HepG2 (cell line): ENCODE measurements around the gene SLC29A3. TPM values are rescaled to one million over a fixed set of nuclear protein-coding genes. Genes with fewer than 3 reads are reported as not detected.

Experiments used
- ATAC-seq: fragments of 200-7000 bp; cut with Tn5 transposase; 3 replicates; pipeline ENCODE4 v1.9.1; 2020; ENCODE audit warnings: mild to moderate bottlenecking, moderate library complexity
- BruUV-seq: library from RNA; stranded (reverse); fragments of 400-500 nt; replicated peaks from 2 replicates; lab custom pipeline; 2021; lab: Mats Ljungman, UMichigan
- CTCF ChIA-PET: fragments of 300-600 bp; formaldehyde crosslinking; extraction: SDS; loops from one replicate; lab custom pipeline; 2021; ENCODE audit warnings: low total read pairs, inconsistent platforms, low intra/inter-chr PET ratio; lab: Yijun Ruan, JAX
- POLR2A ChIA-PET: fragments of 350-600 bp; sonication (Branson Sonifier 250); formaldehyde crosslinking; loops from one replicate; lab custom pipeline; 2020; ENCODE audit warnings: antibody characterized with exemption, inconsistent platforms; lab: Yijun Ruan, JAX
- DNase-seq: peaks from one replicate; pipeline ENCODE4 v3.0.0-alpha.2; 2015; ENCODE audit warnings: low spot score
- FAIRE-seq: peaks from 3 replicates; lab custom pipeline; 2011; peaks lifted over from hg19 to GRCh38; lab: Jason Lieb, UNC
- H2AFZ ChIP-seq: one replicate; pipeline ENCODE4 v1.6.1; 2011; ENCODE audit warnings: low read length, inconsistent platforms
- H3K27ac ChIP-seq: fragments of 300-600 bp; 3 replicates; pipeline ENCODE4 v1.8.0; 2011; ENCODE audit warnings: mixed run types, mild to moderate bottlenecking, mixed read lengths, low read length, inconsistent platforms; ENCODE audit not compliant: insufficient read depth; ENCODE audit errors: extremely low read length
- H3K27me3 ChIP-seq, 2 experiments: fragments of 200-600 bp in 1 of 2; 2 replicates in 1 of 2; 3 replicates in 1 of 2; pipeline versions ENCODE4 v1.6.0 to v1.8.0; 2011; ENCODE audit warnings: low read length in 2 of 2, mild to moderate bottlenecking in 2 of 2, moderate library complexity in 2 of 2, inconsistent platforms in 1 of 2; ENCODE audit not compliant: insufficient read depth in 2 of 2, control insufficient read depth in 1 of 2
- H3K36me3 ChIP-seq, 2 experiments: fragments of 200-600 bp in 1 of 2; replicated peaks in 1 of 2; 2 replicates in 1 of 2; 3 replicates in 1 of 2; pipeline versions ENCODE4 v1.5.1 to v1.8.0; 2011; ENCODE audit warnings: low read length in 2 of 2, inconsistent platforms in 1 of 2; ENCODE audit not compliant: insufficient read depth in 2 of 2, control insufficient read depth in 1 of 2
- H3K4me1 ChIP-seq: 2 replicates; pipeline ENCODE4 v1.5.1; 2012; ENCODE audit warnings: low read length, inconsistent platforms; ENCODE audit not compliant: insufficient read depth
- H3K4me2 ChIP-seq: 2 replicates; pipeline ENCODE4 v1.6.0; 2011; ENCODE audit warnings: low read depth, low read length, inconsistent platforms
- H3K4me3 ChIP-seq, 3 experiments: fragments of 200-600 bp in 1 of 3; sonication (generic), shearing (Covaris generic) in 1 of 3; replicated peaks in 1 of 3; 2 replicates each; pipeline ENCODE4 v1.5.1; 2011 to 2016; ENCODE audit warnings: low read length in 3 of 3, inconsistent platforms in 2 of 3, low read depth in 2 of 3, mild to moderate bottlenecking in 2 of 3, control low read depth in 1 of 3, mixed read lengths in 1 of 3; ENCODE audit not compliant: insufficient read depth in 1 of 3
- H3K79me2 ChIP-seq: one replicate; pipeline ENCODE4 v1.6.1; 2011; ENCODE audit warnings: low read length, inconsistent platforms; ENCODE audit not compliant: insufficient read depth
- H3K9ac ChIP-seq: 2 replicates; pipeline ENCODE4 v1.6.0; 2011; ENCODE audit warnings: mild to moderate bottlenecking, low read depth, low read length, inconsistent platforms; ENCODE audit not compliant: insufficient read depth
- H3K9me3 ChIP-seq: 2 replicates; pipeline ENCODE4 v1.5.1; 2012; ENCODE audit warnings: mild to moderate bottlenecking, low read length
- H4K20me1 ChIP-seq: 2 replicates; pipeline ENCODE4 v1.6.0; 2011; ENCODE audit warnings: inconsistent platforms, mild to moderate bottlenecking, low read length, moderate library complexity; ENCODE audit not compliant: insufficient read depth
- ARNTL ChIP-seq: sonication (generic); formaldehyde crosslinking; IDR thresholded peaks from 2 replicates; pipeline ENCODE4 v1.4.0; 2020; ENCODE audit warnings: mild to moderate bottlenecking, missing genetic modification reagents
- ATRX ChIP-seq: sonication (generic); formaldehyde crosslinking; IDR thresholded peaks from 2 replicates; pipeline ENCODE4 v1.4.0; 2020; ENCODE audit warnings: missing genetic modification reagents, borderline replicate concordance
- BRCA1 ChIP-seq: sonication (generic); formaldehyde crosslinking; IDR thresholded peaks from 2 replicates; pipeline ENCODE4 v1.4.0; 2020; ENCODE audit warnings: missing genetic modification reagents
- MATR3 ChIP-seq: sonication (generic); formaldehyde crosslinking; IDR thresholded peaks from 2 replicates; pipeline ENCODE4 v1.4.0; 2020; ENCODE audit warnings: missing genetic modification reagents
- NFRKB ChIP-seq: fragments of 450-650 bp; IDR thresholded peaks from 2 replicates; pipeline ENCODE4 v1.6.1; 2017
- PITX1 ChIP-seq: sonication (generic); formaldehyde crosslinking; IDR thresholded peaks from 2 replicates; pipeline ENCODE4 v1.5.1; 2020; ENCODE audit warnings: mild to moderate bottlenecking, missing genetic modification reagents
- STAG1 ChIP-seq: sonication (generic); formaldehyde crosslinking; IDR thresholded peaks from 2 replicates; pipeline ENCODE4 v1.4.0; 2020; ENCODE audit warnings: missing genetic modification reagents
- TCF7 ChIP-seq: sonication (generic); IDR thresholded peaks from 2 replicates; pipeline ENCODE4 v1.6.1; 2016; ENCODE audit warnings: antibody characterized with exemption, low read depth
- YEATS2 ChIP-seq: sonication (generic); formaldehyde crosslinking; IDR thresholded peaks from 2 replicates; pipeline ENCODE4 v1.4.0; 2020; ENCODE audit warnings: missing genetic modification reagents, borderline replicate concordance
- ZFP37 ChIP-seq: sonication (generic); formaldehyde crosslinking; IDR thresholded peaks from 2 replicates; pipeline ENCODE4 v1.4.0; 2020; ENCODE audit warnings: missing genetic modification reagents, borderline replicate concordance
- ZNF121 ChIP-seq: sonication (generic); formaldehyde crosslinking; IDR thresholded peaks from 2 replicates; pipeline ENCODE4 v1.5.0; 2020; ENCODE audit warnings: mild to moderate bottlenecking, missing genetic modification reagents
- ZNF747 ChIP-seq: sonication (generic); formaldehyde crosslinking; IDR thresholded peaks from 2 replicates; pipeline ENCODE4 v1.8.1; 2023; ENCODE audit warnings: missing genetic modification reagents, mild to moderate bottlenecking, borderline replicate concordance
- ZSCAN20 ChIP-seq: sonication (generic); formaldehyde crosslinking; IDR thresholded peaks from 2 replicates; pipeline ENCODE4 v1.4.0; 2020; ENCODE audit warnings: missing genetic modification reagents, mild to moderate bottlenecking, borderline replicate concordance
- WGBS: methylation state at CpG from one replicate; pipeline ENCODE4 v1.1.6; 2017; ENCODE audit warnings: low lambda C conversion rate; 5-methylcytosine and 5-hydroxymethylcytosine counted together
- in situ Hi-C: cut with HindIII; loops from 2 replicates; pipeline ENCODE4 v1.10.0; 2017; ENCODE audit warnings: low pct_unique_long_range_greater_than_20kb; ENCODE audit not compliant: extremely low pct_ligation_motif_present
- intact Hi-C: fragments of 100-400 bp; cut with micrococcal nuclease; formaldehyde crosslinking; loops from one replicate; pipeline ENCODE4 v1.10.0; 2022; ENCODE audit not compliant: unreplicated experiment
- polyA plus RNA-seq, 8 experiments: library from polyadenylated mRNA; depleted of rRNA in 3 of 8; stranded (reverse) in 7 of 8; unstranded in 1 of 8; fragments of >200 nt; fragmentation: Illumina TruSeq in 4 of 8; extraction: Trizol in 4 of 8; gene quantifications; 2 replicates each; pipeline versions ENCODE4 v1.2.1 to v1.2.3, GENCODE V29; 2011 to 2016; ENCODE audit warnings: low read depth in 4 of 8, missing spikeins in 1 of 8, mixed read lengths in 1 of 8; ENCODE audit not compliant: insufficient read depth in 1 of 8
- total RNA-seq, 5 experiments: library from RNA; depleted of rRNA; stranded (reverse); fragments of >200 nt; fragmentation: Illumina TruSeq; extraction: Trizol; gene quantifications; 2 replicates each; pipeline ENCODE4 v1.2.3, GENCODE V29; 2016; ENCODE audit warnings: low read depth in 1 of 5
- TF ChIP-seq, protein P1 (sequence below): sonication (generic); formaldehyde crosslinking; IDR thresholded peaks from 2 replicates; pipeline ENCODE4 v1.4.0; 2020; ENCODE audit warnings: missing genetic modification reagents, borderline replicate concordance
- TF ChIP-seq, protein P2 (sequence below): sonication (generic); formaldehyde crosslinking; IDR thresholded peaks from 2 replicates; pipeline ENCODE4 v1.4.0; 2020; ENCODE audit warnings: missing genetic modification reagents

SLC29A3 gene
- total and polyA plus RNA-seq, 2 of the 13 experiments (the other 11 are each of a cell fraction or from before 2014, with no cell fraction given), result 8.6 to 11.8 TPM

DNA sequence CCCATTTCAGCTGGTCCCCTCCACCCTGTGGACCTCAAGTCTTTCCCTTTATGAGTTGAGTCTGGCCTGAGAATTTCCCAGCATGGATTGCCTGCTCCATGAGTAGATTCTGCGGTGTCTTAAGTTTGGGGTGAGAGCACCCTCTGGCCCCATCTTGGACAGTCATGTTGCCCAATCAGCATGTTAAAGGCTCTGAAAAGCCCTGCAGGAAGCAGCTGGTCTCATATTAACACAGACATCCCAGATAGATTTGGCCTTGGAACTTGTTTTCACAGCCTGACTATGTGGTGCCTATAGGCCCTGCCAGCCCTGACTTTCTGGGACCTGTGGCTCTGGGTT, 15.5 kb upstream of the SLC29A3 start:
- intact Hi-C loops, result no loop called here

DNA sequence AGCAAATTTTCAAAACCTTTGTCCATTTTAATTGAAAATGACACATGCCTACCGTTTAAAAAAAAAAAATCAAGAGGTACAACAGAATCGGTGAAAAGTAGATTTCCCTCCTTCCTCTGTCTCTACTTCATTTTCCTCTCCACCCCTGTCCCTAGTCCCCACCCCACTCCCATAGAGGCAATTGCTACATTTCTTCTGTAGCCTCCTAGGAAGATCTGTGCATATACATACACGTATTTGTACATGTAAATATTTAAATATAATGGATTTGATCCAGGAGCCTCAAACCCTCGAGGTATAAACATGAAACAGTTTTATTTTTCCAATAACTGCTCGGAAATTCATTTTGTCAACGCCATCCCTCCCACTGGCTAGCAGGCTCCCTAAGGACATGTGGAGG, 14.1 kb upstream of the SLC29A3 start:
- peaks cover 3 to 12% of the 10 kb centered on the region in 2 experiments; a peak in 3 of 5 replicates for H3K27me3 ChIP-seq
- TF ChIP-seq YEATS2 (CRISPR knock-in tag) (no peak), BRCA1 (no peak), ZNF121 (CRISPR knock-in tag) (no peak), TCF7 (no peak), NFRKB (no peak), ZNF747 (no peak), MATR3 (no peak), ZSCAN20 (CRISPR knock-in tag) (no peak), STAG1 (CRISPR knock-in tag) (no peak), PITX1 (no peak), ARNTL (CRISPR knock-in tag) (no peak)
- TF ChIP-seq, protein P1, sequence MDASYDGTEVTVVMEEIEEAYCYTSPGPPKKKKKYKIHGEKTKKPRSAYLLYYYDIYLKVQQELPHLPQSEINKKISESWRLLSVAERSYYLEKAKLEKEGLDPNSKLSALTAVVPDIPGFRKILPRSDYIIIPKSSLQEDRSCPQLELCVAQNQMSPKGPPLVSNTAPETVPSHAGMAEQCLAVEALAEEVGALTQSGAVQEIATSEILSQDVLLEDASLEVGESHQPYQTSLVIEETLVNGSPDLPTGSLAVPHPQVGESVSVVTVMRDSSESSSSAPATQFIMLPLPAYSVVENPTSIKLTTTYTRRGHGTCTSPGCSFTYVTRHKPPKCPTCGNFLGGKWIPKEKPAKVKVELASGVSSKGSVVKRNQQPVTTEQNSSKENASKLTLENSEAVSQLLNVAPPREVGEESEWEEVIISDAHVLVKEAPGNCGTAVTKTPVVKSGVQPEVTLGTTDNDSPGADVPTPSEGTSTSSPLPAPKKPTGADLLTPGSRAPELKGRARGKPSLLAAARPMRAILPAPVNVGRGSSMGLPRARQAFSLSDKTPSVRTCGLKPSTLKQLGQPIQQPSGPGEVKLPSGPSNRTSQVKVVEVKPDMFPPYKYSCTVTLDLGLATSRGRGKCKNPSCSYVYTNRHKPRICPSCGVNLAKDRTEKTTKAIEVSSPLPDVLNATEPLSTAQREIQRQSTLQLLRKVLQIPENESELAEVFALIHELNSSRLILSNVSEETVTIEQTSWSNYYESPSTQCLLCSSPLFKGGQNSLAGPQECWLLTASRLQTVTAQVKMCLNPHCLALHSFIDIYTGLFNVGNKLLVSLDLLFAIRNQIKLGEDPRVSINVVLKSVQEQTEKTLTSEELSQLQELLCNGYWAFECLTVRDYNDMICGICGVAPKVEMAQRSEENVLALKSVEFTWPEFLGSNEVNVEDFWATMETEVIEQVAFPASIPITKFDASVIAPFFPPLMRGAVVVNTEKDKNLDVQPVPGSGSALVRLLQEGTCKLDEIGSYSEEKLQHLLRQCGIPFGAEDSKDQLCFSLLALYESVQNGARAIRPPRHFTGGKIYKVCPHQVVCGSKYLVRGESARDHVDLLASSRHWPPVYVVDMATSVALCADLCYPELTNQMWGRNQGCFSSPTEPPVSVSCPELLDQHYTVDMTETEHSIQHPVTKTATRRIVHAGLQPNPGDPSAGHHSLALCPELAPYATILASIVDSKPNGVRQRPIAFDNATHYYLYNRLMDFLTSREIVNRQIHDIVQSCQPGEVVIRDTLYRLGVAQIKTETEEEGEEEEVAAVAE (CRISPR knock-in tag), result no peak

More for the DNA sequence above, 15.5 kb upstream of the SLC29A3 start:
- H3K27me3 ChIP-seq, result peaks cover 2 to 13% of the 10 kb centered on the region in 2 experiments; a peak in 2 of 5 replicates
- ATAC-seq (no peak), DNase-seq (no peak), FAIRE-seq (no peak)
- in situ Hi-C loops, result no loop called here
- no peak for TF ChIP-seq ATRX (CRISPR knock-in tag)
- no peak for TF ChIP-seq ZFP37 (CRISPR knock-in tag)
- TF ChIP-seq, protein P2, sequence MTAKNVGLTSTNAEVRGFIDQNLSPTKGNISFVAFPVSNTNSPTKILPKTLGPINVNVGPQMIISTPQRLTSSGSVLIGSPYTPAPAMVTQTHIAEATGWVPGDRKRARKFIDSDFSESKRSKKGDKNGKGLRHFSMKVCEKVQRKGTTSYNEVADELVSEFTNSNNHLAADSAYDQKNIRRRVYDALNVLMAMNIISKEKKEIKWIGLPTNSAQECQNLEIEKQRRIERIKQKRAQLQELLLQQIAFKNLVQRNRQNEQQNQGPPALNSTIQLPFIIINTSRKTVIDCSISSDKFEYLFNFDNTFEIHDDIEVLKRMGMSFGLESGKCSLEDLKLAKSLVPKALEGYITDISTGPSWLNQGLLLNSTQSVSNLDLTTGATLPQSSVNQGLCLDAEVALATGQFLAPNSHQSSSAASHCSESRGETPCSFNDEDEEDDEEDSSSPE (CRISPR knock-in tag), result no peak
- H3K4me2 ChIP-seq, result no peak overlapping the region
- H3K9me3 ChIP-seq, result no peaks in the 10 kb centered on the region
- no peaks in the 10 kb centered on the region for H3K36me3 ChIP-seq
- no peaks in the 10 kb centered on the region for H3K79me2 ChIP-seq
- H2AFZ ChIP-seq, result no peak overlapping the region
- no TSS peak for BruUV-seq
- ChIA-PET POLR2A (no interaction called here), CTCF (interaction anchor here (0.7 to 1.2 kb wide), 3 partner anchors 80 to 405 kb away, joined by 3 to 5 read pairs (median 4); no protein-coding TSS in a partner anchor)
- 0% methylated on average over 1 of the region's 1 CpG for WGBS
- peaks cover 11% of the 10 kb centered on the region; the same call in 1 of the 2 replicates for H3K4me1 ChIP-seq
- 0 out of 2 replicates have a peak, but pooled peaks cover 3% of the 10 kb centered on the region for H4K20me1 ChIP-seq
- H3K4me3 ChIP-seq, result no peak overlapping the region
- no peak overlapping the region for H3K9ac ChIP-seq
- no peak overlapping the region for H3K27ac ChIP-seq

More for the DNA sequence above, 14.1 kb upstream of the SLC29A3 start:
- Histone ChIP-seq H4K20me1 (0 out of 2 replicates have a peak, but pooled peaks cover 3% of the 10 kb centered on the region), H3K36me3 (no peaks in the 10 kb centered on the region), H3K27ac (no peak overlapping the region), H3K4me1 (peaks cover 20% of the 10 kb centered on the region; the same call in 1 of the 2 replicates), H3K4me2 (no peak overlapping the region), H3K79me2 (no peaks in the 10 kb centered on the region), H3K4me3 (no peak overlapping the region), H3K9me3 (no peaks in the 10 kb centered on the region), H2AFZ (no peak overlapping the region), H3K9ac (no peak overlapping the region)
- FAIRE-seq, result no peak
- 14% methylated on average over 6 of the region's 6 CpGs for WGBS
- no TSS peak for BruUV-seq
- ChIA-PET POLR2A (no interaction called here), CTCF (interaction anchor here (1.0 kb wide), 1 partner anchor 265 kb away, joined by 4 read pairs; no protein-coding TSS in a partner anchor)
- in situ Hi-C loops (loop anchor here (5.0 kb wide), 1 partner anchor 397 kb away; no protein-coding TSS in a partner anchor), intact Hi-C loops (no loop called here)
- DNase-seq, result no peak
- no peak for ATAC-seq
